GM12878 (cell line): ENCODE data around the gene ASRGL1. TPM values are rescaled to one million over a fixed set of nuclear protein-coding genes. Genes with fewer than 3 reads are reported as not detected.

Experiments used
- ATAC-seq: fragments of 200-7000 bp; cut with Tn5 transposase; 3 replicates; pipeline ENCODE4 v1.9.1; 2020; ENCODE audit warnings: mild to moderate bottlenecking, moderate library complexity
- BruUV-seq: library from RNA; stranded (reverse); fragments of 400-500 nt; replicated peaks from 2 replicates; lab custom pipeline; 2021; lab: Mats Ljungman, UMichigan
- CTCF ChIA-PET: fragments of 300-600 bp; sonication (Branson Sonifier 250); formaldehyde crosslinking; extraction: SDS; loops from one replicate; lab custom pipeline; 2021; ENCODE audit warnings: inconsistent platforms; lab: Yijun Ruan, JAX
- POLR2A ChIA-PET: fragments of 350-600 bp; formaldehyde crosslinking; extraction: SDS; loops from one replicate; lab custom pipeline; 2021; ENCODE audit warnings: inconsistent platforms; lab: Charles Lee
- RAD21 ChIA-PET: fragments of 300-600 bp; sonication (Branson Sonifier 250); formaldehyde crosslinking; loops from one replicate; lab custom pipeline; 2023; ENCODE audit warnings: antibody characterized with exemption; ENCODE audit not compliant: unreplicated experiment; lab: Charles Lee
- SMC1A ChIA-PET: fragments of 300-600 bp; sonication (Branson Sonifier 250); formaldehyde crosslinking; loops from one replicate; lab custom pipeline; 2023; ENCODE audit not compliant: unreplicated experiment, uncharacterized antibody; lab: Charles Lee
- DNase-seq: peaks from one replicate; pipeline ENCODE4 v3.0.0-alpha.2; 2011; ENCODE audit warnings: low read depth, low spot score
- FAIRE-seq: peaks from 3 replicates; lab custom pipeline; 2011; peaks lifted over from hg19 to GRCh38; lab: Jason Lieb, UNC
- H2AFZ ChIP-seq: 2 replicates; pipeline ENCODE4 v1.6.0; 2011; ENCODE audit warnings: low read depth, low read length, control low read depth; ENCODE audit not compliant: control insufficient read depth
- H3K27ac ChIP-seq: 2 replicates; pipeline ENCODE4 v1.5.1; 2011; ENCODE audit warnings: control low read depth; ENCODE audit not compliant: control insufficient read depth, insufficient read depth
- H3K27me3 ChIP-seq, 2 experiments: replicated peaks in 1 of 2; 2 replicates each; pipeline versions ENCODE4 v1.6.0 to v1.6.1; 2011; ENCODE audit warnings: low read length in 1 of 2; ENCODE audit not compliant: control insufficient read depth in 2 of 2, insufficient read depth in 2 of 2
- H3K36me3 ChIP-seq, 2 experiments: 2 replicates each; pipeline ENCODE4 v1.5.1; 2011; ENCODE audit warnings: low read length in 1 of 2; ENCODE audit not compliant: control insufficient read depth in 2 of 2, insufficient read depth in 2 of 2
- H3K4me1 ChIP-seq: 2 replicates; pipeline ENCODE4 v1.6.1; 2011; ENCODE audit warnings: mild to moderate bottlenecking, low read length, moderate library complexity, mixed read lengths; ENCODE audit not compliant: control insufficient read depth, insufficient read depth
- H3K4me2 ChIP-seq: 2 replicates; pipeline ENCODE4 v1.6.0; 2011; ENCODE audit warnings: control low read depth; ENCODE audit not compliant: control insufficient read depth, insufficient read depth
- H3K4me3 ChIP-seq: fragments of 200-600 bp; sonication (generic); 2 replicates; pipeline ENCODE4 v1.5.1; 2016
- H3K79me2 ChIP-seq: 2 replicates; pipeline ENCODE4 v1.6.0; 2011; ENCODE audit warnings: low read length; ENCODE audit not compliant: control insufficient read depth, insufficient read depth
- H3K9ac ChIP-seq: 2 replicates; pipeline ENCODE4 v1.8.0; 2011; ENCODE audit warnings: low read length, control low read depth, mixed read lengths; ENCODE audit not compliant: control insufficient read depth, insufficient read depth
- H3K9me3 ChIP-seq: replicated peaks from 3 replicates; pipeline ENCODE4 v1.5.1; 2011; ENCODE audit warnings: mild to moderate bottlenecking, low read length; ENCODE audit not compliant: control insufficient read depth, insufficient read depth
- H4K20me1 ChIP-seq: 2 replicates; pipeline ENCODE4 v1.6.0; 2011; ENCODE audit not compliant: control insufficient read depth, insufficient read depth
- CBX3 ChIP-seq: fragments of 200-600 bp; sonication (generic); IDR thresholded peaks from 2 replicates; pipeline ENCODE4 v1.6.1; 2016; ENCODE audit warnings: low read depth, borderline replicate concordance
- DPF2 ChIP-seq: fragments of 450-650 bp; IDR thresholded peaks from 2 replicates; pipeline ENCODE4 v1.6.1; 2017; ENCODE audit warnings: mild to moderate bottlenecking
- FOS ChIP-seq: IDR thresholded peaks from 3 replicates; pipeline ENCODE4 v1.6.1; 2011; ENCODE audit warnings: borderline replicate concordance; ENCODE audit not compliant: insufficient read length; ENCODE audit errors: extremely low read depth
- IRF4 ChIP-seq: IDR thresholded peaks from 2 replicates; pipeline ENCODE4 v1.6.1; 2011; ENCODE audit warnings: low read depth, low read length
- JUNB ChIP-seq: IDR thresholded peaks from 2 replicates; pipeline ENCODE4 v1.6.1; 2016; ENCODE audit warnings: antibody characterized with exemption, mild to moderate bottlenecking
- JUND ChIP-seq: IDR thresholded peaks from 2 replicates; pipeline ENCODE4 v1.6.1; 2012; ENCODE audit warnings: low read depth, mild to moderate bottlenecking, low read length, improper control_type of control experiment, moderate library complexity
- MYB ChIP-seq: fragments of 150-350 bp; IDR thresholded peaks from 2 replicates; pipeline ENCODE4 v1.6.1; 2014; ENCODE audit warnings: mild to moderate bottlenecking, low read depth, low read length, borderline replicate concordance
- NR2C1 ChIP-seq: fragments of 450-650 bp; IDR thresholded peaks from 2 replicates; pipeline ENCODE4 v1.6.1; 2017; ENCODE audit warnings: antibody characterized with exemption, mild to moderate bottlenecking, moderate library complexity
- POU2F2 ChIP-seq: IDR thresholded peaks from 3 replicates; pipeline ENCODE4 v1.6.1; 2011; ENCODE audit warnings: low read depth, mild to moderate bottlenecking, low read length, borderline replicate concordance
- SMARCA5 ChIP-seq: fragments of 450-650 bp; IDR thresholded peaks from 2 replicates; pipeline ENCODE4 v1.6.1; 2017; ENCODE audit warnings: mild to moderate bottlenecking
- SUZ12 ChIP-seq: fragments of 200-600 bp; sonication (generic); IDR thresholded peaks from one replicate; pipeline ENCODE4 v1.6.1; 2018; ENCODE audit warnings: antibody characterized with exemption, mild to moderate bottlenecking; ENCODE audit not compliant: unreplicated experiment
- ZNF24 ChIP-seq: fragments of 450-650 bp; IDR thresholded peaks from 2 replicates; pipeline ENCODE4 v1.6.1; 2017; ENCODE audit warnings: antibody characterized with exemption, mild to moderate bottlenecking
- ZSCAN29 ChIP-seq: fragments of 450-650 bp; IDR thresholded peaks from 2 replicates; pipeline ENCODE4 v1.6.1; 2017; ENCODE audit warnings: mild to moderate bottlenecking, moderate library complexity
- WGBS: methylation state at CpG from one replicate; pipeline ENCODE4 v1.1.6; 2016; ENCODE audit warnings: low lambda C conversion rate; ENCODE audit not compliant: insufficient replicate concordance, insufficient coverage; ENCODE audit errors: missing lambda C conversion rate; 5-methylcytosine and 5-hydroxymethylcytosine counted together
- in situ Hi-C: fragments of 300-500 bp; cut with MboI; formaldehyde crosslinking; loops from 9 replicates; pipeline ENCODE4 v1.14.3; 2018; ENCODE audit warnings: mixed read lengths
- intact Hi-C: fragments of 100-400 bp; cut with micrococcal nuclease; formaldehyde crosslinking; loops from one replicate; pipeline ENCODE4 v1.14.2; 2022; ENCODE audit not compliant: unreplicated experiment
- polyA plus RNA-seq, 11 experiments: library from polyadenylated mRNA; depleted of rRNA in 4 of 11; unstranded in 6 of 11; stranded (reverse) in 5 of 11; fragments of >200 nt; fragmentation: Nextera tagmentation in 4 of 11; fragmentation: Illumina TruSeq in 1 of 11; extraction: Ambion mirVana in 4 of 11; extraction: Trizol in 1 of 11; gene quantifications; 1 replicate in 1 of 11; 2 replicates in 10 of 11; pipeline versions ENCODE4 v1.2.1 to v1.2.3, GENCODE V29; 2011 to 2016; ENCODE audit warnings: inconsistent platforms in 2 of 11, missing spikeins in 2 of 11, low read depth in 1 of 11
- total RNA-seq, 4 experiments: library from RNA; depleted of rRNA in 3 of 4; stranded (reverse); fragments of >200 nt in 3 of 4; fragmentation: Illumina TruSeq in 1 of 4; extraction: Trizol in 1 of 4; gene quantifications; 2 replicates each; pipeline versions ENCODE4 v1.2.1 to v1.2.3, GENCODE V29; 2013 to 2021
- TF ChIP-seq, protein P1 (sequence below): fragments of 450-650 bp; formaldehyde crosslinking; IDR thresholded peaks from 2 replicates; pipeline ENCODE4 v1.4.0; 2020; ENCODE audit warnings: mild to moderate bottlenecking, moderate library complexity
- TF ChIP-seq, protein P2 (sequence below): IDR thresholded peaks from 2 replicates; pipeline ENCODE4 v1.6.1; 2012; ENCODE audit warnings: mild to moderate bottlenecking, low read depth, low read length

The ASRGL1 gene
- total and polyA plus RNA-seq, 10 of the 15 experiments (the other 5 are each of a cell fraction or from before 2014, with no cell fraction given): 0.97 to 24.5 (median 4.8) TPM

DNA sequence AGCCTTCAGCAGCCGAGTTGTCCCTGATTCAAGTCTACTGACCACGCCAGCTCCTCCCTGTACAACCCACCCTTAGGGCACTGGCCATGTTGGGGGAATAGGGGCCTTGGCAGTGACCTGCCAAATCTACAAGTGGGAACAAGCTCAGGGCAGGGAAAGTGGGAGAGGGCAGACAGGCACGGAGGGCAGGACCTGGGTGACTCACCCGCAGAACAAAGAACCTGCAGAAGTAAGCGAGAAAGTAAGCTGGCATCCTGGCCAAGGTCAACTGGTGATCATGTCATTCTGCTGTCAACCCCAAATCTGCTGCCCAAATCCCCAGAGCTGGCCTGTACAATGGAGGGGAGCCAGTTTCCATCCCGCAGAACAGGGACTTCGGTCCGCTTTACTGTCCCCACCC is 73.7 kb downstream of the ASRGL1 start:
- POLR2A ChIA-PET: no interaction called here
- H3K4me2 ChIP-seq: no peak overlapping the region
- no peaks in the 10 kb centered on the region for H4K20me1 ChIP-seq
- in situ Hi-C loops (no loop called here), intact Hi-C loops (no loop called here)
- no peak overlapping the region for H3K27ac ChIP-seq
- DNase-seq (no peak), ATAC-seq (no peak), FAIRE-seq (no peak)
- H3K36me3 ChIP-seq: no peaks in the 10 kb centered on the region
- 34% methylated on average over 8 of the region's 8 CpGs for WGBS
- TF ChIP-seq POU2F2: no peak
- no peak for TF ChIP-seq ZSCAN29
- no peak for TF ChIP-seq JUNB
- no peak for TF ChIP-seq SMARCA5
- no peak for TF ChIP-seq FOS
- TF ChIP-seq NR2C1: no peak
- no peak for TF ChIP-seq DPF2
- TF ChIP-seq JUND: no peak
- no peak for TF ChIP-seq ZNF24
- TF ChIP-seq IRF4: no peak
- no peak for TF ChIP-seq CBX3
- TF ChIP-seq, protein P1, sequence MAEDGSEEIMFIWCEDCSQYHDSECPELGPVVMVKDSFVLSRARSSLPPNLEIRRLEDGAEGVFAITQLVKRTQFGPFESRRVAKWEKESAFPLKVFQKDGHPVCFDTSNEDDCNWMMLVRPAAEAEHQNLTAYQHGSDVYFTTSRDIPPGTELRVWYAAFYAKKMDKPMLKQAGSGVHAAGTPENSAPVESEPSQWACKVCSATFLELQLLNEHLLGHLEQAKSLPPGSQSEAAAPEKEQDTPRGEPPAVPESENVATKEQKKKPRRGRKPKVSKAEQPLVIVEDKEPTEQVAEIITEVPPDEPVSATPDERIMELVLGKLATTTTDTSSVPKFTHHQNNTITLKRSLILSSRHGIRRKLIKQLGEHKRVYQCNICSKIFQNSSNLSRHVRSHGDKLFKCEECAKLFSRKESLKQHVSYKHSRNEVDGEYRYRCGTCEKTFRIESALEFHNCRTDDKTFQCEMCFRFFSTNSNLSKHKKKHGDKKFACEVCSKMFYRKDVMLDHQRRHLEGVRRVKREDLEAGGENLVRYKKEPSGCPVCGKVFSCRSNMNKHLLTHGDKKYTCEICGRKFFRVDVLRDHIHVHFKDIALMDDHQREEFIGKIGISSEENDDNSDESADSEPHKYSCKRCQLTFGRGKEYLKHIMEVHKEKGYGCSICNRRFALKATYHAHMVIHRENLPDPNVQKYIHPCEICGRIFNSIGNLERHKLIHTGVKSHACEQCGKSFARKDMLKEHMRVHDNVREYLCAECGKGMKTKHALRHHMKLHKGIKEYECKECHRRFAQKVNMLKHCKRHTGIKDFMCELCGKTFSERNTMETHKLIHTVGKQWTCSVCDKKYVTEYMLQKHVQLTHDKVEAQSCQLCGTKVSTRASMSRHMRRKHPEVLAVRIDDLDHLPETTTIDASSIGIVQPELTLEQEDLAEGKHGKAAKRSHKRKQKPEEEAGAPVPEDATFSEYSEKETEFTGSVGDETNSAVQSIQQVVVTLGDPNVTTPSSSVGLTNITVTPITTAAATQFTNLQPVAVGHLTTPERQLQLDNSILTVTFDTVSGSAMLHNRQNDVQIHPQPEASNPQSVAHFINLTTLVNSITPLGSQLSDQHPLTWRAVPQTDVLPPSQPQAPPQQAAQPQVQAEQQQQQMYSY: no peak
- no peak for TF ChIP-seq MYB
- TF ChIP-seq SUZ12: no peak
- TF ChIP-seq, protein P2, sequence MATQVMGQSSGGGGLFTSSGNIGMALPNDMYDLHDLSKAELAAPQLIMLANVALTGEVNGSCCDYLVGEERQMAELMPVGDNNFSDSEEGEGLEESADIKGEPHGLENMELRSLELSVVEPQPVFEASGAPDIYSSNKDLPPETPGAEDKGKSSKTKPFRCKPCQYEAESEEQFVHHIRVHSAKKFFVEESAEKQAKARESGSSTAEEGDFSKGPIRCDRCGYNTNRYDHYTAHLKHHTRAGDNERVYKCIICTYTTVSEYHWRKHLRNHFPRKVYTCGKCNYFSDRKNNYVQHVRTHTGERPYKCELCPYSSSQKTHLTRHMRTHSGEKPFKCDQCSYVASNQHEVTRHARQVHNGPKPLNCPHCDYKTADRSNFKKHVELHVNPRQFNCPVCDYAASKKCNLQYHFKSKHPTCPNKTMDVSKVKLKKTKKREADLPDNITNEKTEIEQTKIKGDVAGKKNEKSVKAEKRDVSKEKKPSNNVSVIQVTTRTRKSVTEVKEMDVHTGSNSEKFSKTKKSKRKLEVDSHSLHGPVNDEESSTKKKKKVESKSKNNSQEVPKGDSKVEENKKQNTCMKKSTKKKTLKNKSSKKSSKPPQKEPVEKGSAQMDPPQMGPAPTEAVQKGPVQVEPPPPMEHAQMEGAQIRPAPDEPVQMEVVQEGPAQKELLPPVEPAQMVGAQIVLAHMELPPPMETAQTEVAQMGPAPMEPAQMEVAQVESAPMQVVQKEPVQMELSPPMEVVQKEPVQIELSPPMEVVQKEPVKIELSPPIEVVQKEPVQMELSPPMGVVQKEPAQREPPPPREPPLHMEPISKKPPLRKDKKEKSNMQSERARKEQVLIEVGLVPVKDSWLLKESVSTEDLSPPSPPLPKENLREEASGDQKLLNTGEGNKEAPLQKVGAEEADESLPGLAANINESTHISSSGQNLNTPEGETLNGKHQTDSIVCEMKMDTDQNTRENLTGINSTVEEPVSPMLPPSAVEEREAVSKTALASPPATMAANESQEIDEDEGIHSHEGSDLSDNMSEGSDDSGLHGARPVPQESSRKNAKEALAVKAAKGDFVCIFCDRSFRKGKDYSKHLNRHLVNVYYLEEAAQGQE: no peak
- RAD21 ChIA-PET: interaction anchor here (0.6 kb wide), 1 partner anchor 13 kb away, joined by 3 read pairs; no protein-coding TSS in a partner anchor
- H3K27me3 ChIP-seq: peaks cover 0 to 1% of the 10 kb centered on the region in 2 experiments; a peak in 3 of 4 replicates
- H3K9ac ChIP-seq: no peak overlapping the region
- H3K9me3 ChIP-seq: no peaks in the 10 kb centered on the region
- CTCF ChIA-PET: interaction anchor here (0.6 to 1.6 kb wide), 2 partner anchors 14 to 150 kb away, joined by 3 to 6 read pairs; no protein-coding TSS in a partner anchor
- no TSS peak for BruUV-seq
- SMC1A ChIA-PET: interaction anchor here (1.5 kb wide), 1 partner anchor 10 kb away, joined by 4 read pairs; no protein-coding TSS in a partner anchor
- no peaks in the 10 kb centered on the region for H3K4me1 ChIP-seq
- H3K79me2 ChIP-seq: no peaks in the 10 kb centered on the region
- no peak overlapping the region for H3K4me3 ChIP-seq
- H2AFZ ChIP-seq: no peak overlapping the region
